HK-2 (cell line): Measurements from ENCODE around the gene SLC32A1.
A peak's percentile ranks its signal among the peaks of the same experiment; 100 is the strongest.

ENCODE experiments used
- DNase-seq: peaks from one replicate; pipeline ENCODE4 v3.0.0-alpha.2; 2018; ENCODE audit not compliant: unreplicated experiment

Gene SLC32A1

DNA sequence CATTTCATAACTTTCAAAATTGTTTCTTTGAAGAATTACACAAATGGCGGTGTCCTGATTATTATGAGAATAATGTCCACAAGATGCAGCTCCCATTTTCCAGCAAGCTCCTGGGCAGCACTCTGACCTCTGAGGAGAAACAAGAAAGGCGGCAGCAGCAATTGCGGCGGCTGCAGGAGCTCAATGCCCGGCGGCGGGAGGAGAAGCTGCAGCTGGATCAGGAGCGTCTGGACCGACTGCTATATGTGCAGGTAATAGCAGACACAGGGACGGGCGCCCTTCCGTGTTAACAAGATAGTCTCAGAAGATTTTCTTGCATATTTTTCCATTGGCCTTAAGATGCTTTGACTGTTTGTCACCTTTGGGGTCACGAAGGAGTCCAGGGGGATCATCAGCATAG, 30.6 kb downstream of the SLC32A1 start:
- DNase-seq, result no peak

DNA sequence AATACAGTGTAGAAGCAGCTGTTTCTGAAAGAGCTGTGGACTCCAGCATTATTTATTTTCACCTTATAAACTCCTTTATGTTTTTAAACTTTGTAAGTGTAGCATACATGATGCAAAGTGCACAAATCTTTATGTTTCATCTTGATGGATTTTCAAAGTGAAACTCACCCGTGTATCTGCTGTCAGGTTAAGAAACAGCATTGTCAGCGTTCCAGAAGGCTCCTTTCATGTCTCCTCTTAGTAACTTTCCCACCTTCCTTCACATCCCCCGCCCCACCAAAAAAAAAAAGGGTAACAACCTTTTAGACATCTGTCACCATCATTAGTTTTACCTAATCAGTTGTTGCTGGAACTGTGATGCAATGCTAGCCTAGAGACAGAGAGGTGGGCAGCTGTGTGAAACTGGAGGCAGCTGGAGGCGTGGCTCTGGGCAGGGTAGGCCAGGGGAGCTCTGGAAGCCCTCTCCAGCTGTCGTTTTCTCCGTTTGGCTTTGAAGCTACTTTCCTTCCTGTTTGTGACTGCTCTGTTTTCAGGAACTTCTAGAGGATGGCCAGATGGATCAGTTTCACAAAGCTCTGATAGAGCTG, 31.1 kb downstream of the SLC32A1 start:
- no peak for DNase-seq

DNA sequence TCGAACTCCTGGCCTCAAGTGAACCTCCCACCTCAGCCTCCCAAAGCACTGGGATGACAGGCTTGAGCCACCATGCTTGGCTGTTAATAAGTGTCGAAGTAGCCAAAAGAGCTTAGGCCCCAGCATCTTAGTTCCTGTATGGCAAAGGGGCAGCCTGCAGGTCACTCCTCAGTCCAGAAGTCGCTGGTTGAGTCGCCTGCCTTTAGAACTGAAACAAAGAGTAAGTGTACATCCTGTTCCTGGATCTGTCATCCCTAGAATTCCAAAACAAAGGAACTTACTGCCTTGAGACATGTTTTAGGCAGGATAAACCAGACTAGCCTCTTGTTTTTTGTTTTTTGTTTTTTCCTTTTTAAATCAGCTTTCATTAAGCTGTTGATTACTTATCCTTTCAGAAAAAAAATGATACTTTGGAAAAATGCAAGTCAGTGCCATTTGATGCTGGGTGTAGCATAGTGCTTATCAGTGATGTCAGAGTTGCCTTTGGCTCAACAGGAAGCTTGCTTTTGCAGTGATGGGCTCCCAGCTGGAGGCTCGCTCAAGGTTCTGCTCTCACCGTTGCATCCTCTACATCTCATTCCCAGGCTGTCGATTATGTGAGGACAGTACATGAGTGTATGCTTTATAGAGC, 33.0 kb downstream of the SLC32A1 start:
- DNase-seq, result no peak

GRCh38 chr20:38759106-38759505, 34.8 kb downstream of the SLC32A1 start:
- no peak for DNase-seq

- no peak for DNase-seq
Observed at GRCh38 chr20:38760978-38761377, 36.7 kb downstream of the SLC32A1 start.

DNA sequence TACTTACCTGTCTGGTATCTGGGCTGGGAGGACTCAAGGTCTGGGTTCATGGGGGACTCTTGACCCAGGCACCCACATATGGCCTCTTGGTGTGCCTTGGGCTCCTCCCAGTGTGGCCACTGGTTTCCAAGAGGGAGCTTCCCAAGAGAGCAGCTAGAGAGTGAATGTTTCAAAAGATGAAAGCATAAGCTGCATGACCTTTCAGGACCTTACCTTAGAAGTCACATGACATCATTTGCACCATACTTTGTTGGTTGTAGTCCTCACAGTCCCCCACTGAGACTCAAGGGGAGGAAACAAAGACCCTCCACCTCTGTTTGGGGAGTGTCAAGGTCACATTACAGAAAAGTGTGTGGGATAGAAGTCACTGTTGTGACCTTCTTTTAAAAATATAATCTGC, 37.9 kb downstream of the SLC32A1 start:
- DNase-seq, result no peak

DNA sequence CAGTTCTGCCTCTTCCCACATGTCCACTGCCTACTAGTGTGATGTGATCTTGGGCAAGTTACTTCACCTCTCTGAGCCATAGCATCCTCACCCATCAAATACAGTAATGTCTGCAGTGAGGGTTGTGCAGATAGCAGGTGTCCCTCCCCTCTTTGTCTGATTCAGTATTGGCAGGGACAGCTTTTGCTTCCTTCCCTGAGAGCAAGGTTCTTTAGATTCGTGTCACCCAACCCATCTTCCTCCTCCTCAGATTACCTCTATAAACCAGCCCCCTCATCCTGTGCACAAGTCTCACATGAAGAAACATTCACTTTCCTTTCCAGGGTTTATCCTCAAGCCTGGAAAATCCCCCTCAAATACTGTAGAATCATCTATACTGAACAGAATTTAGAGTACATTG, 39.3 kb downstream of the SLC32A1 start:
- no peak for DNase-seq

- peak; percentile 85 for DNase-seq
Observed at GRCh38 chr20:38764567-38765318, 40.5 kb downstream of the SLC32A1 start.

GRCh38 chr20:38766071-38766470, 41.8 kb downstream of the SLC32A1 start:
- DNase-seq, result no peak

GRCh38 chr20:38769376-38770295, 45.4 kb downstream of the SLC32A1 start:
- DNase-seq, result no peak

DNA sequence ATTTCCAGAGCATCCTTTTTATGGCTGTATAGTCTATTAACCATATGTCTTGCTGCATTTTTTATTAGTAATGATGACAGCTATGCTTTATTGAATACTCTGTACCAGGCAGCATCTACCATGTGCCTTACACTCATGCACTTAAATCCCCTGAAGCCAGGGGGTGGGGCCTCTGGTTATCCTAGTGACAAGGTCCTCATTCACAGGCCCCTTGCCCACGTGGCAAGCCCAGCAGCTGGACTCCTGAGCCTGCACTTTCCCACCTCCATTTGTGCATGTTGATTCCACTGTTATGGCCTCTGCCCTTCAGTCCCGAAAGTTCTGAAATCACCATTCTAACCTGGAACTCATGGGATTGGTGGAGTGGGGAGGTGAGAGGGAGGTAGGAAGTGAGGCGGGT, 46.3 kb downstream of the SLC32A1 start:
- no peak for DNase-seq

GRCh38 chr20:38770970-38771369, 46.7 kb downstream of the SLC32A1 start:
- no peak for DNase-seq

DNA sequence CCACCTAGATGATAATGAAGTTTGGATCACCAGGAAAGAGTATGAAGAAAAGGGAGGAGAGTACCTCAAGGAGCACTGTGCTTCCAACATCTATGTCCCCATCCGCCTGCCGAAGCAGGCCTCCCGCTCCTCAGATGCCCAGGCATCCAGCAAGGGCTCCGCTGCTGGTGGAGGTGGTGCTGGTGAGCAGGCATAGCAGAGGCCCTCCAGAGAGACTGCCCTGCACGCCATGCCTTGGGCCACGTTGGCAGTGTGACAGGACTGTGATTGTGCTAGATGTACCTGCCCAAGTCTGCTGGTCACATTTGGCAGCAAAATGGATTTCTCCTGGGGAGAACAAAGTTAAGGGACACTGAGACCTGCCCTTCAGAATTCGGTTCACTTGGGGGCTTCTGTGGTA, 47.3 kb downstream of the SLC32A1 start:
- no peak for DNase-seq

DNA sequence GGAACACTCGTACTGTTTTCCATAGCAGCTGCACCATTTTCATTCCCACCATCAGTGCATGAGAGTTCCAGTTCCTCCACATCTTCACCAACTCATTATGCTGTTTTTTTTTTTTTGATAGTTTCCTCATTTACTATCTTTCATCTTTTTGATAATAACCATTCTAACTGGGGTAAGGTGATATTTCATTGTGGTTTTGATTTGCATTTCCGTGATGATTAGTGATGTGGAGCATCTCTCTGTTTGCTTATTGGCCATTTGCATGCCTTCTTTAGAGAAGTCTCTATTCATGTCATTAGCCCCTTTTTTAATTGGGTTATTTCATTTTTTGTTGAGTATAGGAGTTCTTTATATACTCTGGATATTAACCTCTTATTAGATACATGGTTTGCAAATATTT, 49.9 kb downstream of the SLC32A1 start:
- DNase-seq, result no peak

- DNase-seq, result no peak
Observed at GRCh38 chr20:38776363-38776762, 52.1 kb downstream of the SLC32A1 start.
